Psoas muscle (tissue), 8 donors: Measurements from ENCODE around the gene MRPL38. TPM values are rescaled to one million over a fixed set of nuclear protein-coding genes. Genes with fewer than 3 reads are reported as not detected.

ENCODE experiments used
- ATAC-seq, 4 donors: fragments of 200-7000 bp; cut with Tn5 transposase; one replicate each; pipeline ENCODE4 v1.9.1; 2020; ENCODE audit warnings: moderate library complexity in 3 of 4, mild to moderate bottlenecking in 2 of 4
- DNase-seq, 2 donors: peaks; one replicate each; pipeline ENCODE4 v3.0.0-alpha.2; 2020
- H3K27ac ChIP-seq: fragments of 200-600 bp; one replicate; pipeline ENCODE4 v1.8.0; 2022
- H3K27me3 ChIP-seq, 3 donors: fragments of 200-600 bp in 1 of 3; one replicate each; pipeline versions ENCODE4 v1.6.1 to v1.8.0; 2013 to 2022; ENCODE audit warnings: low read length in 2 of 3, mild to moderate bottlenecking in 2 of 3, moderate library complexity in 1 of 3; ENCODE audit not compliant: insufficient read depth in 3 of 3
- H3K36me3 ChIP-seq, 2 donors: fragments of 200-600 bp in 1 of 2; one replicate each; pipeline versions ENCODE4 v1.6.1 to v1.8.0; 2013 to 2022; ENCODE audit warnings: low read depth in 1 of 2, mild to moderate bottlenecking in 1 of 2, moderate library complexity in 1 of 2; ENCODE audit not compliant: insufficient read depth in 1 of 2
- H3K4me1 ChIP-seq: fragments of 200-600 bp; one replicate; pipeline ENCODE4 v1.8.0; 2022
- H3K4me3 ChIP-seq: fragments of 200-600 bp; one replicate; pipeline ENCODE4 v1.8.0; 2022; ENCODE audit warnings: mild to moderate bottlenecking
- H3K9me3 ChIP-seq: fragments of 200-600 bp; one replicate; pipeline ENCODE4 v1.8.0; 2022
- WGBS, 3 donors: extraction: QIAGEN DNeasy Blood & Tissue Kit; methylation state at CpG; one replicate each; pipeline versions ENCODE4 v1.1.6 to v1.1.7; 2013; 5-methylcytosine and 5-hydroxymethylcytosine counted together
- intact Hi-C, 2 donors: fragments of 100-400 bp; cut with DNase I; formaldehyde crosslinking; loops; one replicate each; pipeline versions ENCODE4 v1.11.0 to v1.14.2; 2022
- polyA plus RNA-seq, 3 donors: library from polyadenylated mRNA; stranded (reverse); fragments of 200-250 nt; gene quantifications; one replicate each; pipeline ENCODE4 v1.2.3, GENCODE V29; 2013
- total RNA-seq, 4 donors: library from RNA; stranded (reverse); fragmentation: NEBNext Ultra II Directional in 2 of 4; extraction: Animal tissue kit (Norgen Biotek cat#: 25700) in 2 of 4; gene quantifications; one replicate each; pipeline versions ENCODE4 v1.2.1 to v1.2.4, GENCODE V29; 2021 to 2023
- TF ChIP-seq, protein P1 (sequence below): fragments of 200-600 bp; IDR thresholded peaks from one replicate; pipeline ENCODE4 v1.8.0; 2022; ENCODE audit warnings: antibody characterized with exemption
- donor health status: healthy with polysubstance abuse.
- donor health status: DM: no; HTN: no; CAD: no; lungs with moderate emphysema.
- donor health status: Bipolar disorder and iron deficiency.
- donor health status: healthy.
- donor health status: DM: yes; HTN: yes; CAD: no.
- donor health status: DM: no; HTN: no; CAD: no.
- donor health status: DM: no; HTN: no; CAD: no.
- donor health status: DM: yes; HTN: yes; CAD: no.

The MRPL38 gene
- total and polyA plus RNA-seq, 7 donors: 104 to 168 (median 115) TPM

DNA sequence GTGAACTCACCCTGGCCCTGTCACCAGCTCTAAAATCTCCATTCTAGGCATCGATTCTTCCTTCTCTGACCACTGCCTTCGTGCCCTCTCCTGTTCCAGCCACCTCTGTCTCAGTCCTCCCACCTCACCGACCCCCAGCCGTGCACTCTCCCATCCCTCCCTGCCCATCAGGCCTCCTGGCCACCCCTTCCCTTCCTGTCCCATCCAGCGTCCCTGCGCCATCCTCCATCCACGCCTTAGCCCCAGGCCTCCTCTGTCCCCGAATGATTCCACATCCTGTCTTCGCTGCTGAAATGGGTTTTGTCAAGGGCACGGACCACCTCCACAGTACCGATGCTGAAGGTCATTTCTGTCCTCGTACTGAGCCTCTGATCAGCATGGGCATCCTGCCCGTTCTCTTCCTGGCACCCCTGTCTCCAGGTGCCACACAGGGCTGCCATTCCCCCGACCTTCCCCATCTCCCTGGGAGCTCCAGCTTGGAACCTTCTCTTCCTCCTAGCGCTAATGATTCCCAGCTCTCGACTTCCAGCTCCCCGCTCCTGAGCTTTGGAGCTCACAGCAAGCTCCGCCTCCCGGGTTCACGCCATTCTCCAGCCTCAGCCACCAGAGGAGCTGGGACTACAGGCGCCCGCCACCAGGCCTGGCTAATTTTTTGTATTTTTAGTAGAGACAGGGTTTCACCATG lies 10.5 kb downstream of the MRPL38 start:
- H3K4me1 ChIP-seq: peaks cover 21% of the 10 kb centered on the region
- H3K9me3 ChIP-seq: no peaks in the 10 kb centered on the region
- DNase-seq: no peak
- peaks cover 0 to 54% of the 10 kb centered on the region in 2 donors for H3K36me3 ChIP-seq
- 66 to 67% (median 66%) methylated on average over 22 of the region's 22 CpGs for WGBS, 3 donors
- H3K27me3 ChIP-seq: no peaks in the 10 kb centered on the region
- TF ChIP-seq, protein P1, sequence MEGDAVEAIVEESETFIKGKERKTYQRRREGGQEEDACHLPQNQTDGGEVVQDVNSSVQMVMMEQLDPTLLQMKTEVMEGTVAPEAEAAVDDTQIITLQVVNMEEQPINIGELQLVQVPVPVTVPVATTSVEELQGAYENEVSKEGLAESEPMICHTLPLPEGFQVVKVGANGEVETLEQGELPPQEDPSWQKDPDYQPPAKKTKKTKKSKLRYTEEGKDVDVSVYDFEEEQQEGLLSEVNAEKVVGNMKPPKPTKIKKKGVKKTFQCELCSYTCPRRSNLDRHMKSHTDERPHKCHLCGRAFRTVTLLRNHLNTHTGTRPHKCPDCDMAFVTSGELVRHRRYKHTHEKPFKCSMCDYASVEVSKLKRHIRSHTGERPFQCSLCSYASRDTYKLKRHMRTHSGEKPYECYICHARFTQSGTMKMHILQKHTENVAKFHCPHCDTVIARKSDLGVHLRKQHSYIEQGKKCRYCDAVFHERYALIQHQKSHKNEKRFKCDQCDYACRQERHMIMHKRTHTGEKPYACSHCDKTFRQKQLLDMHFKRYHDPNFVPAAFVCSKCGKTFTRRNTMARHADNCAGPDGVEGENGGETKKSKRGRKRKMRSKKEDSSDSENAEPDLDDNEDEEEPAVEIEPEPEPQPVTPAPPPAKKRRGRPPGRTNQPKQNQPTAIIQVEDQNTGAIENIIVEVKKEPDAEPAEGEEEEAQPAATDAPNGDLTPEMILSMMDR: no peak
- intact Hi-C loops: loop anchor here in 1 of 2 donors (5.0 kb wide), 1 partner anchor 37 kb away; the partner anchor contains the start of gene WBP2
- peak overlapping the region; percentile 97 for H3K27ac ChIP-seq
- ATAC-seq: no peak
- H3K4me3 ChIP-seq: no peak overlapping the region

DNA sequence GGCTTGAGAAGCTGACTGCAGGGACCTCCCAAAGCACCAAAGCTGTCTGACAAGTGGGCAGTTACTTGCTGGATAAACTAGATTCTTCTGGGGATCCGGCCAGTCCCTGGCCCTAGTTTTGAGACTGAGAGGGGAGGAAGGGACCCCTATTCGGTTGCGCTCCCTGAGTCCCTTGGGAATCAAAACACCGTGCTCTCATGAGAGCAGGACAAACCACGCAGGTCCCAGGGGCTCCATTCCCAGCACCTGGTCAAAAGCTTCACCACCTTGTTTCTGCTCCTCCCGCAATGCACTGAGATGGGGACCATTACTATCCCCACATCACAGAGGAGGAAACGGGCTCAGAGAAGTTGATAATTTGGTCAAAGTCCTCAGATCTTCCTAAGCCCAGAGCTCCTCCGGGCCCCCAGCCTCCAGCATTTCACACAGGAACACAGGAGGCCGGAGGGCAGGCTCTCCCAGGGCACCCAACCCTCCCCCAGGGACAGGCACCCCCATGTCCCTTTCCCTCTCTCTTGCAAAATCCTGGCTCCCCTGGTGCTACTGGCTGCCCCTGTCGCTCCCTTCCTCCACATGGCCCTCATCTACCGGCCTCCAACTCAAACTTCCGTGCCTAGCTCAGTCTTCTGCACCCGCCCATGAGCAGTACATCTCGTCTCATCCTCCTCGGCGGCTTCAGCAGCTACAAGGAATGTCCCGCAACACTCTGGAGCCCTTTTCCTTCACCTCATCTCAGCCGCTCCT lies 11.2 kb downstream of the MRPL38 start:
- peak overlapping the region; percentile 97 for H3K27ac ChIP-seq

DNA sequence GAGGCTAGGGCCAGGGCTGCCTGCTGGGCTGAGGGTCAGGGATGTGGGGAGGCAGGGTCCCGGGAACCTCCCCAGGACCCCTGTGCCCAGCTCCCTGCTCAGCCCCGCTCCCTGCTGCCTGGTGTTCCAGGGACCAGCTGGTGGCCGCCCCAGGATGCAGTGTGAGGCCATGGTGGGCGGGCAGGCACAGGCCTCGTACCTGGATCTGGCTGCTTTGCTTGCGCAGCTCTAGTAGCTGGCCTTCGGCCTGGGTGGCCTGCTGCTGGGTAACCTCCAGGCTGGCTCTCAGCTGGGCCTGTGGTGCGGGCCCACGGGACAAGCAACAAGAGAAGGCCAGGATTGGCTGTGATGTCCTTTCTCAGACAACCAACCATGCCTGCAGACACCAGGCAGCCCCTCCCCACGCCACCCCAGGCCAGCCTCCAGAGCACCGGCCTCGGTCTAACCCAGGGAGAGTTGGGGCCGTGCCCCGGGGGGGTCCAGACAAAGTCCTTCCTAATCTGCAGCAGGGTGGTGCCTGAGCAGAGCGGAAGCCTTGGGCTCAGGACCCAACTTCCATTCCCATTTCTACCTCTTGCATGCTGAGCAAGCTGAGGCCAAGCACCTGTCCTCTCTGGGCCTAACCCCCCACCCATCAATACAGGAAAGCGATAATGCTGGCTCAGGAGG lies 12.0 kb downstream of the MRPL38 start:
- Histone ChIP-seq H3K9me3 (no peaks in the 10 kb centered on the region), H3K4me1 (peaks cover 21% of the 10 kb centered on the region), H3K4me3 (no peak overlapping the region), H3K27me3 (no peaks in the 10 kb centered on the region), H3K27ac (peak overlapping the region; percentile 30), H3K36me3 (peaks cover 0 to 48% of the 10 kb centered on the region in 2 donors)
- ATAC-seq (peak in 1 of 4 donors; percentile 11), DNase-seq (no peak)
- TF ChIP-seq, protein P1: no peak
- WGBS, 3 donors: 62 to 89% (median 67%) methylated on average over 15 to 16 of the region's 16 CpGs
- intact Hi-C loops: loop anchor here in 1 of 2 donors (5.0 kb wide), 1 partner anchor 35 kb away; the partner anchor contains the start of gene WBP2

More for the DNA sequence above, 11.2 kb downstream of the MRPL38 start:
- Histone ChIP-seq H3K36me3 (peaks cover 0 to 49% of the 10 kb centered on the region in 2 donors), H3K4me3 (no peak overlapping the region), H3K27me3 (no peaks in the 10 kb centered on the region), H3K9me3 (no peaks in the 10 kb centered on the region), H3K4me1 (peaks cover 21% of the 10 kb centered on the region)
- no peak for ATAC-seq
- DNase-seq: no peak
- WGBS, 3 donors: 85% methylated on average over 18 of the region's 18 CpGs
- intact Hi-C loops: loop anchor here in 1 of 2 donors (5.0 kb wide), 1 partner anchor 36 kb away; the partner anchor contains the start of gene WBP2
- TF ChIP-seq, protein P1: no peak

DNA sequence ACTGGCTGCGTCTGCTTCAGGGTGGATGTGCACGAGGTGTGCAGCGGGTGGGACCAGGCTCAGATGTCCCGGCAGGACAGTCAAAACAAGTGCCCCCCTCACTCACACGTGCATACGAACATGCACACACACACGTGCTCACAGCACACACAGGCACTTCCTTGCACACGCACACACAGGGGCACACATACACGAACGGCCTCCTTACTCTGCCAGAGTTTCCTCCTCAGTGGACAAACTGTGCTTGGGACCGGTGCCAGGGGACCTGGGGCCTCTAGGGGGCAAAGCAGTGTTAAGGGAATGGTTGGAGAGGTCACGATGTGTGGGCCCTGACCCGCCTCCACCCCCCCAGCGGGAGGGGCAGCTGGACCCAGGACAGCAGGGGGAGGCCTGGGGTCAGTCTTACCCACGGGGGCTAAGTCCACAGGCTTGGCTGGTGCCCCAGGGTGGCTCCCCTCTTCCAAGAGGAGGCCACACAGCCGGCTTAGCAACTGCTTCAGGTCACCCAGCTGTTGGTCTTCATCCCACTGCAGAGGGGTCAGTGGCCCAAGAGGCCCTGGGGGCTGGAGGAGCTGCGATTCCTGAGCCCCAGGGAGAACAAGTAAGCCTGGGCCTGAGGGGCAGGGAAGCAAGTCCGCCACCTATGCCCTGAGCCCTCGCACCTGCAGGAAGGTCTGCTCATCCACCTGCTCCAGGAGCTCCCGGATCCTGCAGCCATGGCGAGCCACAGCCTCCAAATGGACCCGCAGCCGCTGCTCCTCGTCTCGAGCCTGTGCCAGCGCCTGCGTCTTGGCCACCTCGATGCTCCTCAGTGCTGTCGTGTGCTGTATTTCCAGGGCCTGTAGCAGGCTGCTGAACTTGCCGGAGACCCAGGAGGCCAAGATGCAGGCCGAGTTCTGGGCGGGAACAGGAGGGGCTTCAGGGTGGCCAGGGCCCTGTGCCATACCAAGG lies 12.8 kb downstream of the MRPL38 start:
- Histone ChIP-seq H3K36me3 (peaks cover 0 to 46% of the 10 kb centered on the region in 2 donors), H3K4me1 (peaks cover 21% of the 10 kb centered on the region), H3K27ac (peak overlapping the region; percentile 30), H3K9me3 (no peaks in the 10 kb centered on the region), H3K4me3 (no peak overlapping the region), H3K27me3 (no peaks in the 10 kb centered on the region)
- 73 to 80% (median 75%) methylated on average over 30 to 32 of the region's 32 CpGs for WGBS, 3 donors
- DNase-seq (no peak), ATAC-seq (no peak)
- intact Hi-C loops: loop anchor here in 1 of 2 donors (5.0 kb wide), 1 partner anchor 35 kb away; the partner anchor contains the start of gene WBP2
- TF ChIP-seq, protein P1: no peak
